Dedifferentiated amniotic fluid mesenchymal stem cell (primary cell): Measurements from ENCODE around the gene RAD23A.
"Not testable (repeated sequence)": the region's sequence is repeated elsewhere in the genome, so short reads cannot be mapped to it uniquely, and the experiment has no call there.

Experiments used
- DNase-seq: peaks from one replicate; pipeline ENCODE4 v3.0.0-alpha.2; 2016; ENCODE audit errors: extremely low spot score

The RAD23A gene

DNA sequence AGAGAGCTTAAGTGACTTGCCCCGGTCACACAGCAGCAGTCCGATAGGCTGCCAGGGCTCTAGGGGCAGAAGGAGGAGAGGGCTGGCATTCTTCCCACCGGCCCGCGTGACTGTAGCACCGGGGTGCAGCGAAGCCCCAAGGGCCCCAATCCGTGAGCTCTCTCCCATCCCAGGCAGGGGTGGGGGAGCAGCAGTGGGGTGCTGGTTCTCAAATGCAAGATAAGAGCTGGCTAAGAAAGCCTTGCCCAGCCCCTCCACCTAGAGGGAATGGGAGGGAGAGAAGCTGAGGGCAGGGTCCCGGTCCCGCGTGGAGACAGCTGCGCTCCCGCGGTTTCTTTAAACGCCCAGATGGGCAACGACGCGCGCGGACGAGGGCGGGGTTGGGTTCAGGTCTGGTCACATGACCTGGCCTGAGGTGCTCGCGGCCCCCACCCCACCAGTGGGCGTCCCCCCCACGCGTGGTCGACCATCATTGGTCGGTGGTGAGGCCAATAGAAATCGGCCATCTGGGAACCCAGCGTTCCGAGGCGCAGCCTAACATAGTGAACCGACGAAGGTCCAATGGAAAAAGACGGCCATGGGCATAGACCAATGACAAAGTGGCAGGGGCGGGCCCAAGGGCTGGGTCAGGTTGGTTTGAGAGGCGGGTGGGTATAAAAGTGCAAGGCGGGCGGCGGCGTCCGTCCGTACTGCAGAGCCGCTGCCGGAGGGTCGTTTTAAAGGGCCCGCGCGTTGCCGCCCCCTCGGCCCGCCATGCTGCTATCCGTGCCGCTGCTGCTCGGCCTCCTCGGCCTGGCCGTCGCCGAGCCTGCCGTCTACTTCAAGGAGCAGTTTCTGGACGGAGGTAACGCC lies 7.5 kb upstream of the RAD23A start, which contains the start of gene CALR:
Gene CALR (plus strand): TSS at position 683 of the 852 bp plus-strand sequence. CDS start 71 bp downstream, at position 754.
- peak; percentile 99 for DNase-seq

DNA sequence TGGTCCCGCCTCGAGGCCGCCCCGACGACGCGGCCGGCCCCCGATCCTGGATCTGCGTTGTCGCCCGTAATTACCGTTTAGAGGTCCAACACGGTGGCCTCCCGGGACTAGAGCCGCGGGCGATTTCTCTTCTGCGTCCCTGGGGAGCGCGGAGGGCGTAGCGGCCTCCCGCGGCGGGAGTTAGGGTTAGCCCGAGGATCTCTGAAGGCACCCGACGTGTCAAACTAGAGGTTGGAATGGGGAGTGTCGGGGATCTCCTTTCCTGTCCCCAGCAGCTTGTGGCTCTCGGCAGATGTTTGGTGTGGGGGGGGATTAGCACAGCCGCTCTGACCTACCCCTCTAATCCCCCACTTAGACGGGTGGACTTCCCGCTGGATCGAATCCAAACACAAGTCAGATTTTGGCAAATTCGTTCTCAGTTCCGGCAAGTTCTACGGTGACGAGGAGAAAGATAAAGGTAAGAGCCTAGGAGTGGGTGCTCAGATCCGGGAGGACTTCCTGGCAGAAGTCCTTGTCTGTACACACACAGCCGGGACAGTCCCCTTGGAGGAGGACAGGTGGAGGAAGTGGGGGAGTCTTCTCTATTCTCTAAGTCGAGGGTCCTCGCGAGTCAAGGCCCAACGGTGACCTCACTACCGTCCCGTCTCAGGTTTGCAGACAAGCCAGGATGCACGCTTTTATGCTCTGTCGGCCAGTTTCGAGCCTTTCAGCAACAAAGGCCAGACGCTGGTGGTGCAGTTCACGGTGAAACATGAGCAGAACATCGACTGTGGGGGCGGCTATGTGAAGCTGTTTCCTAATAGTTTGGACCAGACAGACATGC lies 6.7 kb upstream of the RAD23A start:
- peak; percentile 49 for DNase-seq

DNA sequence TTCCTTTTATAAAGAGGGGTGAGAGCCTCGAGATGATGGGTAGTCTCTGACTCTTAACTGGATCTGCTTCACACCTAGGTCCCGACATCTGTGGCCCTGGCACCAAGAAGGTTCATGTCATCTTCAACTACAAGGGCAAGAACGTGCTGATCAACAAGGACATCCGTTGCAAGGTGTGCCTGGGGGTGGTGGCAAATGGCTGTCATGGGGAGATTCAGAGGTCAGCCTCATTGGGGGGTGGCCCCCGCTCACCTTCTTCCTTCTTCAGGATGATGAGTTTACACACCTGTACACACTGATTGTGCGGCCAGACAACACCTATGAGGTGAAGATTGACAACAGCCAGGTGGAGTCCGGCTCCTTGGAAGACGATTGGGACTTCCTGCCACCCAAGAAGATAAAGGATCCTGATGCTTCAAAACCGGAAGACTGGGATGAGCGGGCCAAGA lies 5.7 kb upstream of the RAD23A start:
- no peak for DNase-seq

DNA sequence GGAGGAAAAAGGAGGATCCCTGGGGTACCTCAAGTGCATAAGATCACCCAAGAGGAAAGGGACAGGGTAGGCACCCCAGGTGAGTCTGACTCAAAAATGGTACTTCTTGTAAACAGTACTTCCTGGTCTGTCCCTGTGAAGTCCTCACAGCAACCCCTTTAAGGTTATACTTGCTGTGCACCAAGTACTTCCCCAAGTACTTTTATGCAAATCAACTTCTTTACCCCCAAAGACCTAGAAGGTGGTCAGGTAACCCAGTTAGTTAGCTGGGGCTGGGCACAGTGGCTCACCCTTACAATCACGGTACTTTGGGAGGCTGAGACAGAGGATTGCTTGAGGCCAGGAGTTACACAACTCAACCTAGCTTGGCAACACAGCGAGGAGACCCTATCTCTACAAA lies 4.8 kb upstream of the RAD23A start:
- no peak for DNase-seq

DNA sequence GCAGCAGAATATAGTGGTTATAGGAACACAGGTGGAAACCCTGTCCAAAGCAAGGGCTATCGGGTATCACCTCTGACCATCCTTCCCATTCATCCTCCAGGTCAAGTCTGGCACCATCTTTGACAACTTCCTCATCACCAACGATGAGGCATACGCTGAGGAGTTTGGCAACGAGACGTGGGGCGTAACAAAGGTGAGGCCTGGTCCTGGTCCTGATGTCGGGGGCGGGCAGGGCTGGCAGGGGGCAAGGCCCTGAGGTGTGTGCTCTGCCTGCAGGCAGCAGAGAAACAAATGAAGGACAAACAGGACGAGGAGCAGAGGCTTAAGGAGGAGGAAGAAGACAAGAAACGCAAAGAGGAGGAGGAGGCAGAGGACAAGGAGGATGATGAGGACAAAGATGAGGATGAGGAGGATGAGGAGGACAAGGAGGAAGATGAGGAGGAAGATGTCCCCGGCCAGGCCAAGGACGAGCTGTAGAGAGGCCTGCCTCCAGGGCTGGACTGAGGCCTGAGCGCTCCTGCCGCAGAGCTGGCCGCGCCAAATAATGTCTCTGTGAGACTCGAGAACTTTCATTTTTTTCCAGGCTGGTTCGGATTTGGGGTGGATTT lies 2.1 kb upstream of the RAD23A start:
- no peak for DNase-seq

DNA sequence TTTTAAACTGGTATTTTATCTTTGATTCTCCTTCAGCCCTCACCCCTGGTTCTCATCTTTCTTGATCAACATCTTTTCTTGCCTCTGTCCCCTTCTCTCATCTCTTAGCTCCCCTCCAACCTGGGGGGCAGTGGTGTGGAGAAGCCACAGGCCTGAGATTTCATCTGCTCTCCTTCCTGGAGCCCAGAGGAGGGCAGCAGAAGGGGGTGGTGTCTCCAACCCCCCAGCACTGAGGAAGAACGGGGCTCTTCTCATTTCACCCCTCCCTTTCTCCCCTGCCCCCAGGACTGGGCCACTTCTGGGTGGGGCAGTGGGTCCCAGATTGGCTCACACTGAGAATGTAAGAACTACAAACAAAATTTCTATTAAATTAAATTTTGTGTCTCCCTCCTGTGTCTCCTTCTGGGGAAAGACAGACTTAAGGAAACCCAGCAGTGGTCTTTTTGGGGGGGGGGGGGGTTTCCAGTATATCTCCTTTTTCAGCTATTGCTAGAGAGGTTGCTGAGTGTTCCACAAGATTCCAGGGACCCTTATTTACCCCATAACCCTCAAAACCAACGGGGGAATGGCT lies 1.5 kb upstream of the RAD23A start:
- DNase-seq, result no peak

DNA sequence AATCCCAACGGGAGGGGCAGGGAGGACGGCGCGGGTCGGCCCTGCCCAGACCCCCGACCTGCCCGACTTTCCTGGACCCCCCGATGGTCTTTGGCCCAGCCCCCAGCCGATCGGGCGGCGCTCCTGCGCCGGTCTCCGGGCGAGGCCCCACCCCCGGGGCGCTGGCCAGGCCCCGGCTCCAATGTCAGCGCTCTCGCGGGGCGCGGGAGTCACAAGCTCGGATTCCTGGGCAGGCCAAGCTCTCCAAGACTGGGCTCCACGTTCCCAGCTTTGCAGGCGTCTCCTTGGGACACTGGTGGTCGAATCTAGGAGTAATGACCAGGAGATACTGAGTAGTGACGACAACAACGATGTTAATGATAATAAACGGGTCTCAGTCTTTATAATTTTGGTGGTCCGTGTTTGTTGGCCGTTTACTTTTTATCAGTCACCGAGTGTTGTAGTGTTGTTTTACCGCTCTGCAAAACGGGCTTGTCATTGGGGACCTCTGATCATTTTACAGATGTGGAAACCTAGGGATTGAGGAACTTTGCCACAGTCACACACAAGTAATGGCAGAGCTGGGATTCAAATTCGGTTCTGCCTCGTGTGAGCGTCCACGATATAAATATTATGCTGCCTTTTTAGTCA lies 545 bp downstream of the RAD23A start:
- DNase-seq, result peak; percentile 88

DNA sequence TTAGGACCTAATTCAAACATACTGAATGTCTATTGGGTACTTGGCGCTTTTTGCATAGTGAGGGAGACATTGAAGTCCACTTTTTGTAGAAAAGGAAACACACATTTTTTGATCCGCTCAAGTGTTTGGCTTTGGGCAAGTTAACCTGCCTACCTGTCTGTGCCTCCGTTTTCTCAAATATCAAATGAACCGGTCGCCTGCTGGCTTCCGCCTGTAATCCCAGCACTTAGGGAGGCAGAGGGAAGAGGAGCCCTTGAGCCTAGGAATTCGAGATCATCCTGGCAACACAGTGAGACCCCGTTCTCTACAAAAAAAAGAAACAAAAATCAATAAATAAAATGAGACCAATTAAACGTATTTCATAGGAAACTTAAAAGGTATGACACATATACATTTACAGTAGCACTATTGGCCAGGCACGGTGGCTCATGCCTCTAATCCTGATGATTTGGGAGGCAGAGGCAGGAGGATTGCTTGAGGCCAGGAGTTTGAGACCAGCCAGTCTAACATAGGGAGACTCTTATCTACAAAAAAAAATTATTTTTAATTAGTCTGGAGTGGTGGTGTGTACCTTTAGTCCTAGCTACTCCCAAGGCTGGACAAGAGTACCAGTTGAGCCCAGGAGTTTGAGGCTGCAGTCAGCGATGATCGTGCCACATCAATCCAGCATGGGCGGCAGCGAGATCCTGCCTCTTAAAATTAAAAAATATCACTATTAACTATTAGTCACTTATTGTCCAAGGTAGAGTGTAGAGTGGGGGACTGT lies 1.3 kb downstream of the RAD23A start:
- DNase-seq, result no peak

DNA sequence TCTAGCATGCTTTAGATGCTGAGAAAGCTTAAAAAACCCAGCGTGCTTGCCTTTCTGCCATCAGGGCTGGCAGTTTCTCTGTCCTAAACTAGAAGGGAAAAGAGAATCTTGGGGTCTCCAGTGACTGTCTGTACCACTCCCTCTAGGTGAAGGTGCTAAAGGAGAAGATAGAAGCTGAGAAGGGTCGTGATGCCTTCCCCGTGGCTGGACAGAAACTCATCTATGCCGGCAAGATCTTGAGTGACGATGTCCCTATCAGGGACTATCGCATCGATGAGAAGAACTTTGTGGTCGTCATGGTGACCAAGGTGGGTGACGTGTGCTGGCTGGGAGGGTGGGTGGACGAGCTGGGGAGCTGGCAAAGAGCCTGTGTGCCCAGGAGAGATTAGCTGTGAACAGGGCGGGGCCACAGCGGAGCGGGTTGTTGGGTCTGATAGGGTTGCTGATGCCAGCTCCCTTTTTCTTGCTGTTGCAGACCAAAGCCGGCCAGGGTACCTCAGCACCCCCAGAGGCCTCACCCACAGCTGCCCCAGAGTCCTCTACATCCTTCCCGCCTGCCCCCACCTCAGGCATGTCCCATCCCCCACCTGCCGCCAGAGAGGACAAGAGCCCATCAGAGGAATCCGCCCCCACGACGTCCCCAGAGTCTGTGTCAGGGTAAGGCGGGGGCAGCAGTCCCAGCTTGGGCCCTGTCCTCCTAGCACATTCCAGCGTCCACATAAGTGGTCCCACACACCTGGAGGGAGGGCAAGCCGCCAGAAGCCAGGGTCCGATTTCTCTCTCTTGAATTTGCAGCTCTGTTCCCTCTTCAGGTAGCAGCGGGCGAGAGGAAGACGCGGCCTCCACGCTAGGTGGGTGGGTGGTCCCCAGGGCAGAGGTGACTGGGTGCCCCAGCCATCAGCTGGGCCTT lies 2.3 kb downstream of the RAD23A start:
- DNase-seq, result no peak

DNA sequence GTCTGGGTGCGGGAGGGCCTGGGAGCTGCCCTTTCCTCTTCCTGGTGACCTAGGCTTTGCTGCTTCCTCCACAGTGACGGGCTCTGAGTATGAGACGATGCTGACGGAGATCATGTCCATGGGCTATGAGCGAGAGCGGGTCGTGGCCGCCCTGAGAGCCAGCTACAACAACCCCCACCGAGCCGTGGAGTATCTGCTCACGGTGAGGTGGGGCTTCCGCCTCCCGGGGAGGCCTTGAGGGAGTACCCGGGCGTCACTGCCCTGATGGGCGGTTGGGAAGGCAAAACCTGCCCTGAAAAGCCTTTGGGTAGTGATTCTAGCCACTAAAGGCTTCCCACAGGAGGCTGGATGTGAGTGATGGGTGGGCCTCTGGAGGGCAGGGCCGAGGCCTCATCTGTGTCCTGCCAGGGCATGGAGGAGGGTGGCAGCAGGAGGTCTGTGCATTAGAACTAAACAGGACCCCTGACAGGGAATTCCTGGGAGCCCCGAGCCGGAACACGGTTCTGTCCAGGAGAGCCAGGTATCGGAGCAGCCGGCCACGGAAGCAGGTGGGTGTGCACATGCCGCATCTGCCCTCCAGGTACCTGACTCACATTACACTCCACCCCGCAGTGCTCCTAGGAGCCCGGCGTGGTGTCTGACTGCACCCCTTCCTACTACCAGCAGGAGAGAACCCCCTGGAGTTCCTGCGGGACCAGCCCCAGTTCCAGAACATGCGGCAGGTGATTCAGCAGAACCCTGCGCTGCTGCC lies 3.1 kb downstream of the RAD23A start:
- no peak for DNase-seq

DNA sequence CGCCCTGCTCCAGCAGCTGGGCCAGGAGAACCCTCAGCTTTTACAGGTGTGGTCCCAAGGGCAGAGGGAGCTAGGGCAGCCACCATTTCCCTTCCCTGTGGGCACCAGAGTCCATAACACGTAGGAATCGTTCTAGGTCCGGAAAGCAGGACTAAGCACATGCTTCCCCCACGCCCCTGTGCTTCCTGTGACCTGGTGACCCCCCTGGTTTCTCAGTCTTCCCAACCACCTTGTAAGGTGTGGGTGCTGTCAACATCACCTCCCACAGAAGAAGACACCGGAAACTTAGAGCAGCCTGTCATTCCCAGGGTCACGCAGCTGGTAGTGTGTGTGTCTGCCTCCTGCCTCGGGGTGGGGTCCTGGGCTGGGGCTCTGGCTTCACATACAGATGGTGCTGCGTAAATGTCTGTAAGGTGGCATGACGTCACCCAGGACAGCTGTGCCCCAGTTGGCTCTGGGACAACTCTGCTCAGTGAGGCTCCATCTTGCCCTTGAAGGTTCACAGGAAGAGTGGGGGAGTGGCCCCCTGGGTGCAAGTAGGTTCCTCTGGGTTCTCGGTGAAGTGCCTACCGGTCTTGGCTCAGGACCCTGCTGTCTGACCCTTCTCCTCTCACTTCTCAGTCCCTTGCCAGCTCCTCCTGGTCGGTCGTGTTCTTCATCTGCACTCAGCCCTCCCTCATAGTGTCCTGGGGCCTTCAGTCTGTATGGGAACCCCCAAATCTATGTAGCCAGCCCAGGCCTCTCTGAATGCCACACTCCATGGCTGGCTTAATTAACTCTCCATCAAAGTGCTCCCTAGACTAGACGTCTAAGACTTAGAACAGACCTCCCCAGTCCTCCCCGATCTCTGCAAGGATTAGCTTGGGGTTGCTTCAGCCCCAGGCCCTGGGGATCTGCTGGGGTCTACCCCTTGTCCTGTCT lies 4.0 kb downstream of the RAD23A start:
- no peak for DNase-seq

DNA sequence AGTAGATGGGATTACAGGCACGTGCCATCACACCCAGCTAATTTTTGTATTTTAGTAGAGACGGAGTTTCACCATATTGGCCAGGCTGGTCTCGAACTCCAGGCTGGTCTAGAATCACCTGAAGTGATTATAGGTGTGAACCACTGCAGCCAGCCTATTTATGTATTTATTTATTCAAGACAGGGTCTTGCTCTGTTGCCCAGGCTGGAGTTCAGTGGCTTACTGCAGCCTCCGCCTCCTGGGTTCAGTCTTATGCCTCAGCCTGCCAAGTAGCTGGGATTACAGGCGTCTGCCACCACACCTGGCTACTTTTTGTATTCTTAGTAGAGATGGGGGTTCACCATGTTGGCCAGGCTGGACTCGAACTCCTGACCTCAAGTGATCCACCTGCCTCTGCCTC lies 6.4 kb downstream of the RAD23A start:
- DNase-seq, result not testable (repeated sequence)

DNA sequence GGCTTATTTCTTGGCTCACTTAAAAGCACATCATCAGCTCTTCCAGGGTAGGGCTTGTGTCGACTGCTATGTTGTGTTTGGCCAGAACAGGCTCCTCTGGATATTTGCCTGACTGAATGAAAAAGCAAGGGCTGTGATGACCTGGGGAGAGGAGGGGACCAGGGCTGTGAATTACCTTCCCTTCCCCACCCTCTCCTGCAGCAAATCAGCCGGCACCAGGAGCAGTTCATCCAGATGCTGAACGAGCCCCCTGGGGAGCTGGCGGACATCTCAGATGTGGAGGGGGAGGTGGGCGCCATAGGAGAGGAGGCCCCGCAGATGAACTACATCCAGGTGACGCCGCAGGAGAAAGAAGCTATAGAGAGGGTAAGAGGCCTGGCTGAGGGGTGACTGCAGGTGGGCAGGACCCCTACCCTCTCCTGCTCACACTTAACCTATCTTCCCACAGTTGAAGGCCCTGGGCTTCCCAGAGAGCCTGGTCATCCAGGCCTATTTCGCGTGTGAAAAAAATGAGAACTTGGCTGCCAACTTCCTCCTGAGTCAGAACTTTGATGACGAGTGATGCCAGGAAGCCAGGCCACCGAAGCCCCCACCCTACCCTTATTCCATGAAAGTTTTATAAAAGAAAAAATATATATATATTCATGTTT lies 7.0 kb downstream of the RAD23A start:
- peak; percentile 73 for DNase-seq

DNA sequence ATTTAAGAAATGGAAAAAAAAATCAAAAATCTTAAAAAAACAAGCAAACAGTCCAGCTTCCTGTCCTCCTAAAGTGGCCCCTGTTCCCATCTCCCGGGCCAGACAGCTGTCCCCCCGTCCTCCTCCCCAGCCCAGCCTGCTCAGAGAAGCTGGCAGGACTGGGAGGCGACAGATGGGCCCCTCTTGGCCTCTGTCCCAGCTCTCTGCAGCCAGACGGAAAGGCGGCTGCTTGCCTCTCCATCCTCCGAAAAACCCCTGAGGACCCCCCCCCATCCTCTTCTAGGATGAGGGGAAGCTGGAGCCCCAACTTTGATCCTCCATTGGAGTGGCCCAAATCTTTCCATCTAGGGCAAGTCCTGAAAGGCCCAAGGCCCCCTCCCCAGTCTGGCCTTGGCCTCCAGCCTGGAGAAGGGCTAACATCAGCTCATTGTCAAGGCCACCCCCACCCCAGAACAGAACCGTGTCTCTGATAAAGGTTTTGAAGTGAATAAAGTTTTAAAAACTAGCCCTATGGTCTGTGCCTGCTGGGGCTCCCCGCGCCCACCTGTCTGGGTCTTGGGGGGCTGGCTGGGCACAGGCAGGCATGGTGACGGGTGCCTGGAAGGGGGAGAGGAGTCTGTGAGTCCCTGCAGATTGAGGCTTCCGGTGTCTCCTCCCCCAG lies 7.6 kb downstream of the RAD23A start:
- DNase-seq, result no peak

DNA sequence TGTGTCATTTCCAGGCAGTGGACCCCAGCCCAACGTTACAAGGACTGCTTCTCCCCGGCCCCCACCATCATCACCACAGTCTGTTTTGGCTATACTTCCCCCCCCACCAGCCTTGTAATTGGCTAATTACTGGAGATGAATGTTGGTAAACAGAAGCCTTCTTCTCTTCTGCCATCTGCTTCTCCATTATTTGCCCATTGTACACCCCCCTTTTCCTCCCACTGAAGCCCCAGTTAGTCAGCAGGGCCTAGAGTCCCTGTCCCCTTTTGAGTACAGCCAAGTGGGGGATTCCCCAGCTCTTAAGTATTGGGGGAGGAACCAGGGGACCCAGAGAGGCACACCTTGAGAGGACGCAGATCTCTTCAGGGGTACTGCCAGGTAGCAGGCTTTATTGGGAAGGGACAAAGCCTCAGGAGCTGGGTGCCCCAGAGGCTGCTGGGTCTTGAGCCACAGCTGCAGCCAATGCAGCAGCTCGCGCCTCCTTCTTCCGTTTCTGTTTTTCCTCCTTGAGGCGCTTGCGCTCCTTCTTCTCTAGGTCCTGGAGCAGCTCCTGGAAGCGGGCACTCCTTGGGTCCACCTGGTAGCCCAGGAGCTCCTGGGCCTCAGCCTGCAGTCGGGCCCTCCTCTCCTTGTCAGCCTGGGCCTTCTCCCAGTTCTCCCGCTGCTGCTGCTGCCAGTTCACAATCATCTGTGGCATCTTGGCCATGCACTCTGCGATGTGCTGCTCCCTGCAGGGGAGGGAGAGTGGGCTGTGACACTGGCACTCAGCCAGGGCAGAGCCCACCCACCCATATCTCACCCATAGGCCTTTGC lies 8.3 kb downstream of the RAD23A start:
- no peak for DNase-seq

DNA sequence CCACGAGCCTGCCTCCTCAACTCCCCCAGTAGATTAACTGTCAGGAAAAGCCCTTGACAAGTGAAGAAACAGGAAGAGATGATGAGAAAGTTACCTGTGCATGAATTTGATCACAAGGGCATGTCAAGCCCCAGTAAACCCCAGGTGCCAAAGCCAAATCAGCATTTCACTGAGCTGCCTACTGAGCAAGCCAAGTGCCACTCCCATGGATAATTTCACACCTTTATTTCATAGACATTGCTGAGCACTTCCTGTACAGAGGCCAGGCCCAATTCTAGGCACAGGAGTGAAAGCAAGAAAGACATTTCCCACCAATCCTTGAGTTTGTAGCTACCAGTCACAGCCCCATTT lies 8.9 kb downstream of the RAD23A start:
- DNase-seq, result no peak
